PC-9 (cell line): Measurements from ENCODE around the gene FNDC10. TPM values are rescaled to one million over a fixed set of nuclear protein-coding genes. Genes with fewer than 3 reads are reported as not detected.

Experiments used
- BruUV-seq: library from RNA; stranded (reverse); fragments of 400-500 nt; replicated peaks from 2 replicates; lab custom pipeline; 2021; lab: Mats Ljungman, UMichigan
- CTCF ChIA-PET: fragments of 300-600 bp; sonication (Branson Sonifier 250); formaldehyde crosslinking; loops from one replicate; lab custom pipeline; 2022; ENCODE audit warnings: antibody characterized with exemption; lab: Charles Lee
- POLR2A ChIA-PET: fragments of 300-600 bp; sonication (Branson Sonifier 250); formaldehyde crosslinking; loops from one replicate; lab custom pipeline; 2022; ENCODE audit warnings: antibody characterized with exemption; ENCODE audit not compliant: unreplicated experiment; lab: Charles Lee
- DNase-seq, 2 experiments: peaks; one replicate each; pipeline versions ENCODE4 v3.0.0 to v3.0.0-alpha.2; 2015 to 2022; ENCODE audit warnings: mixed read lengths in 1 of 2
- H2AFZ ChIP-seq: fragments of 200-600 bp; sonication (generic); 2 replicates; pipeline ENCODE4 v1.8.1; 2017; ENCODE audit warnings: antibody characterized with exemption
- H3F3A ChIP-seq: fragments of 200-600 bp; sonication (generic); 2 replicates; pipeline ENCODE4 v1.8.1; 2017; ENCODE audit warnings: antibody characterized with exemption, mild to moderate bottlenecking, low read depth; ENCODE audit not compliant: insufficient read depth
- H3K27ac ChIP-seq: fragments of 200-600 bp; sonication (generic); 2 replicates; pipeline ENCODE4 v1.6.1; 2016; ENCODE audit warnings: mixed run types
- H3K27me3 ChIP-seq: fragments of 200-600 bp; sonication (generic); 2 replicates; pipeline ENCODE4 v1.6.1; 2016; ENCODE audit warnings: low read depth, mixed run types; ENCODE audit not compliant: insufficient read depth
- H3K36me3 ChIP-seq: fragments of 200-600 bp; sonication (generic); 2 replicates; pipeline ENCODE4 v1.6.1; 2016; ENCODE audit warnings: low read depth, mixed run types
- H3K4me1 ChIP-seq: fragments of 200-600 bp; sonication (generic); replicated peaks from 2 replicates; pipeline ENCODE4 v1.6.1; 2016; ENCODE audit warnings: mixed run types; ENCODE audit not compliant: insufficient read depth
- H3K4me2 ChIP-seq: fragments of 200-600 bp; sonication (generic); 2 replicates; pipeline ENCODE4 v1.6.1; 2017; ENCODE audit warnings: mixed run types
- H3K4me3 ChIP-seq: fragments of 200-600 bp; sonication (generic); 2 replicates; pipeline ENCODE4 v1.6.1; 2016; ENCODE audit warnings: mixed run types
- H3K79me2 ChIP-seq: fragments of 200-600 bp; sonication (generic); 2 replicates; pipeline ENCODE4 v1.6.1; 2017; ENCODE audit warnings: low read depth, mixed run types
- H3K9me2 ChIP-seq: fragments of 200-600 bp; sonication (generic); 2 replicates; pipeline ENCODE4 v1.8.1; 2017; ENCODE audit warnings: mild to moderate bottlenecking; ENCODE audit not compliant: insufficient read depth
- H3K9me3 ChIP-seq: fragments of 200-600 bp; sonication (generic); 2 replicates; pipeline ENCODE4 v1.8.1; 2016; ENCODE audit warnings: low read depth; ENCODE audit not compliant: insufficient read depth
- H4K20me1 ChIP-seq: fragments of 200-600 bp; sonication (generic); 2 replicates; pipeline ENCODE4 v1.8.1; 2017; ENCODE audit not compliant: insufficient read depth
- EZH2 ChIP-seq: fragments of 200-600 bp; sonication (generic); IDR thresholded peaks from 2 replicates; pipeline ENCODE4 v1.8.0; 2017; ENCODE audit warnings: antibody characterized with exemption, low read depth
- intact Hi-C: fragments of 100-400 bp; cut with micrococcal nuclease; formaldehyde crosslinking; loops from one replicate; pipeline ENCODE4 v1.10.0; 2022; ENCODE audit not compliant: unreplicated experiment
- total RNA-seq: library from RNA; stranded (reverse); gene quantifications from 2 replicates; pipeline ENCODE4 v1.2.3, GENCODE V29; 2021
- TF ChIP-seq, protein P1 (sequence below): fragments of 200-600 bp; sonication (generic); conservative IDR thresholded peaks from 2 replicates; pipeline ENCODE4 v1.6.1; 2017; ENCODE audit warnings: mixed run types, antibody characterized with exemption, mild to moderate bottlenecking, moderate library complexity

Gene FNDC10
- total RNA-seq, 1 experiment from 2014 or later: 5.4 TPM

DNA sequence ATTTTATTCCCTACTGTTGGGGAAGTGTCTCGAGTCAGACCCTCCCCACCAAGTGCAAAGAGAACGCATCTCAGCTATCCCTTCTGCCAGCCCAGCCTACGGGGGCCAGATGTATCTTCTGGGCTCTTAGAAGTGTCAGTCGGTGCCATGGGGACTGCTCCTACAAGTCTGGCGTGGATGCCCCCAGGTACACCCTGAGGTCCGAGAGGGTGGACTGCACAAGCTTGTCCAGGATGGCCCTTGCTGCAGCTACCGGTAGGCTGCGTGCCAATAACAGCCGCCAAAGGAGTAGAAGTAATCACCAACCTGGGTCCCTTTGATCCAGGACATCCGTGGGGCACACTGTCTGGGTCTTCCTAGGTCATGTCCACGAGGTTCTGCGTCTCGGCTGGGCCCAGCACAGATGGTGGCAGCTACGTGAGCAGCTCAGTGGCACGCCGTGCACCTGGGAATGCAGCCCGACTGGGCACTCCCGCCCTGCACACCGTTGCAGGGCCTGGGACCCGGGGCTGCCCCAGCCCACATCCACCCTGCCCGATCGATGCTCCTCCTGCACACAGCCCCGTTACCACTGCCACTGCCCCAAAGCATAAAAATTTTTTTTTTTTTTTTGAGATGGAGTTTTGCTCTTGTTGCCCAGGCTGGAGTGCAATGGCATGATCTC, 16.5 kb downstream of the FNDC10 start:
- Histone ChIP-seq H3K9me3 (no peaks in the 10 kb centered on the region), H3K9me2 (no peaks in the 10 kb centered on the region), H3K27ac (no peak overlapping the region), H3K4me2 (no peak overlapping the region), H4K20me1 (no peaks in the 10 kb centered on the region), H3K79me2 (no peaks in the 10 kb centered on the region), H3K27me3 (peaks cover 76% of the 10 kb centered on the region), H3K36me3 (no peaks in the 10 kb centered on the region), H3F3A (peaks cover 3% of the 10 kb centered on the region; the same call in 1 of the 2 replicates), H3K4me1 (no peaks in the 10 kb centered on the region), H3K4me3 (no peak overlapping the region), H2AFZ (no peak overlapping the region)
- TF ChIP-seq EZH2: no peak
- TF ChIP-seq, protein P1, sequence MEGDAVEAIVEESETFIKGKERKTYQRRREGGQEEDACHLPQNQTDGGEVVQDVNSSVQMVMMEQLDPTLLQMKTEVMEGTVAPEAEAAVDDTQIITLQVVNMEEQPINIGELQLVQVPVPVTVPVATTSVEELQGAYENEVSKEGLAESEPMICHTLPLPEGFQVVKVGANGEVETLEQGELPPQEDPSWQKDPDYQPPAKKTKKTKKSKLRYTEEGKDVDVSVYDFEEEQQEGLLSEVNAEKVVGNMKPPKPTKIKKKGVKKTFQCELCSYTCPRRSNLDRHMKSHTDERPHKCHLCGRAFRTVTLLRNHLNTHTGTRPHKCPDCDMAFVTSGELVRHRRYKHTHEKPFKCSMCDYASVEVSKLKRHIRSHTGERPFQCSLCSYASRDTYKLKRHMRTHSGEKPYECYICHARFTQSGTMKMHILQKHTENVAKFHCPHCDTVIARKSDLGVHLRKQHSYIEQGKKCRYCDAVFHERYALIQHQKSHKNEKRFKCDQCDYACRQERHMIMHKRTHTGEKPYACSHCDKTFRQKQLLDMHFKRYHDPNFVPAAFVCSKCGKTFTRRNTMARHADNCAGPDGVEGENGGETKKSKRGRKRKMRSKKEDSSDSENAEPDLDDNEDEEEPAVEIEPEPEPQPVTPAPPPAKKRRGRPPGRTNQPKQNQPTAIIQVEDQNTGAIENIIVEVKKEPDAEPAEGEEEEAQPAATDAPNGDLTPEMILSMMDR: no peak
- POLR2A ChIA-PET: no interaction called here
- no TSS peak for BruUV-seq
- CTCF ChIA-PET: no interaction called here
- intact Hi-C loops: no loop called here
- DNase-seq: no peak

DNA sequence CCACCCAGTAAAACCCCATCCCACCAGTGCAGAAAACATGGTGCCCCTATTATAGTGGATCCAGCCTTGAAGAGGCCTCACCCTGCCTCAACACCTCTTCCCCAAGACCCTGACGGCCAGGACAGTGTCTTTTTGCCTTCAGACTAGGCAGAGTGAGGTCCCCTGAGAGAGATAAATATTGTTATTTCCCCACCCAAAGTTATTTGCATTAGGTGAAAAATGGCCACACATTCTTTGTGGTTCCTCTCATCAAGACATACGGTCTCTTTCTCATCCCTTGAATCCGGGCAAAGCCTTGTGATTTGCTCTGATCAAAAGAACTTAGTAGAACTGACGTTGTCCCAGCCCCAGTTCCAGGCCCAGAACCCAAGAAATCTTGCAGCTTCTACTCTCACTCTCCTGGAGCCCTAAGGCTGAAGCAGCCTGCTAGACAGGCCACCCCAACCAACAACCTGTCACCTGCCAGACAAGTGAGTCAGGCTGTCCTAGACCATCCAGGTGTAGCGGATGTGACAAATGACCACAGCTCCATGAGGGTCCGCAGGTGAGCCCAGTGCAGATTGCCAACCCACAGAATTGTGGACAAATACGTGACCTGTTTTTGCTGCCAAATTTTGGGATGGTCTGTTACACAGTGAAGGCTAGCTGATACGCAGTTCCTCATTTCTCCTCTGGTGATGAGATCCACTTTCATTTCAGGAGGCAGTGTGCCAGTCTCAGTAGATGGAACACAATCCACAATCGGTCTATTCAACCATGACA, 17.2 kb downstream of the FNDC10 start:
- Histone ChIP-seq H3K4me3 (no peak overlapping the region), H3F3A (peaks cover 3% of the 10 kb centered on the region; the same call in 1 of the 2 replicates), H3K4me1 (no peaks in the 10 kb centered on the region), H3K36me3 (no peaks in the 10 kb centered on the region), H3K9me3 (no peaks in the 10 kb centered on the region), H3K4me2 (no peak overlapping the region), H3K9me2 (no peaks in the 10 kb centered on the region), H3K27ac (no peak overlapping the region), H2AFZ (no peak overlapping the region), H3K27me3 (peaks cover 82% of the 10 kb centered on the region), H4K20me1 (no peaks in the 10 kb centered on the region), H3K79me2 (no peaks in the 10 kb centered on the region)
- DNase-seq: no peak
- no TSS peak for BruUV-seq
- ChIA-PET CTCF (no interaction called here), POLR2A (no interaction called here)
- TF ChIP-seq EZH2: no peak
- TF ChIP-seq, protein P1: no peak
- intact Hi-C loops: no loop called here

DNA sequence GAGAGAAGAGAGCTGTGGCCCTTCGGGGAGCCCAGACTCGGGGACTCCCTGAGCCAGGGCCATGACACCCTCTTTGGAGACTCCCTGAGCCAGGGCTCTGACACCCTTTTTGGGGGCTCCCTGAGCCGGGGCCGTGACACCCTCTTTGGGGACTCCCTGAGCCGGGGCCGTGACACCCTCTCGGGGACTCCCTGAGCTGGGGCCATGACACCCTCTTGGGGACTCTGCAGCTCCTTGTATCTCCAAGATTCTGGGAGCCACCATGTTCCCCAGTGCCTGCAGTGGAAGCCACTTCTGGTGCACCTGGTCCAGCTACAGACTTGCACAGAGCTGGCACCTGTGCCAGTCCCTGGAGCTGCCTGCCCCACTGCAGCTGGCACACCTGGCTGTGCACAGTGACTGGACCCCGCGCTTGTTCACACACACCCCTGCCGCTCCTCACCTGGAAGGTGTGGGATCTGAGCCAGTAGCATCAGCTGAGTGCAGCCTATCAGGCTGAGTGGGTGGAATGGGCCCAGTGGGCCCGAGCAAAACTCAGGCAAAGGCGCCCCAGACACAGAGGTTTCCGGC, 21.5 kb downstream of the FNDC10 start:
- peaks cover 48% of the 10 kb centered on the region for H3K27me3 ChIP-seq
- ChIA-PET POLR2A (no interaction called here), CTCF (no interaction called here)
- peaks cover 28% of the 10 kb centered on the region for H3F3A ChIP-seq
- DNase-seq: no peak
- no TSS peak for BruUV-seq
- H3K9me2 ChIP-seq: no peaks in the 10 kb centered on the region
- no peak overlapping the region for H3K4me3 ChIP-seq
- H3K4me1 ChIP-seq: peaks cover 10% of the 10 kb centered on the region
- TF ChIP-seq EZH2: no peak
- TF ChIP-seq, protein P1: no peak
- H3K4me2 ChIP-seq: no peak overlapping the region
- peaks cover 2% of the 10 kb centered on the region; the same call in 1 of the 2 replicates for H3K36me3 ChIP-seq
- no peak overlapping the region for H3K27ac ChIP-seq
- H4K20me1 ChIP-seq: peaks cover 2% of the 10 kb centered on the region
- H2AFZ ChIP-seq: no peak overlapping the region
- H3K9me3 ChIP-seq: no peaks in the 10 kb centered on the region
- H3K79me2 ChIP-seq: peaks cover 14% of the 10 kb centered on the region
- intact Hi-C loops: no loop called here
